ENCODE measurements around the gene BCDIN3D. TPM values are rescaled to one million over a fixed set of nuclear protein-coding genes. Genes with fewer than 3 reads are reported as not detected.

The BCDIN3D gene
- total RNA-seq, 4 donors from 2014 or later = 3.2 to 7.4 (median 6.3) TPM

DNA sequence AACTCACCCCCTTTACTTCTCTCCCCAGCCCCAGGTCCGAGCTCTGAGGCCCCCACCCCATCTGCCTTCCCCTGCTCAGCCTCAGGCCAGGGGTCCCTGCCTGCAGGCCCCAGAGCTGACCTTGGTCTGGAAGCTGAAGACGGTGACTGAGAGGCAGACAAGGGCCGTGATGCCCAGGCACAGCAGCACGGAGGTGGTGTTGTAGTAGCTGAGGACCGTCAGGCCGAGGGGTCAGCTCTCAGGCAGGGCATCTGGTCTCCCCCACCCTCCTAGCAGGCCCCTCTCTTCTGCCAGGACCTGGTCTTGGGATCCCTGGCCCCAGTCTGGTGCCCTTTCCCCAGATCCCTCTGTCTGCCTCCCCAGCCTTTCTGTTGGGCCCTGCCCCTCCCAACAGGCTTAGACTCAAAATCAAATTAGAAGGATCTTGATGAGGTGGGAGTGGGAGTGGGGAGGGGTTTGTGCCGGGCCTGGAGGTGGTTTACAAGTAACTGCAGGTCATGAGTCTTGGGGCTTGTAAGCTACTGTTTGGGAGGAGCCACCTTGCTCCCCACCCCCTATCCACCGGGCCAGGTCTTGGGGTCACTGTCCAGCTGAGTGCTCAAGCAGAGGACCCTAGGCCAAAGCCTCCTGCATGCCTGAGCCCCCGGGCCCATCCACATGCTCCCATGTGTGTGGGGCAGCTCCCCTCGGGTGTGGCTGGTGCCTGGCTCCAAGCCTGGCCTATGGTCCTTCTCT is 46.6 kb upstream of the BCDIN3D start:
- TF ChIP-seq POLR2A (IDR thresholded peaks at IDR 0.05) = no peak
- TF ChIP-seq, protein P1, sequence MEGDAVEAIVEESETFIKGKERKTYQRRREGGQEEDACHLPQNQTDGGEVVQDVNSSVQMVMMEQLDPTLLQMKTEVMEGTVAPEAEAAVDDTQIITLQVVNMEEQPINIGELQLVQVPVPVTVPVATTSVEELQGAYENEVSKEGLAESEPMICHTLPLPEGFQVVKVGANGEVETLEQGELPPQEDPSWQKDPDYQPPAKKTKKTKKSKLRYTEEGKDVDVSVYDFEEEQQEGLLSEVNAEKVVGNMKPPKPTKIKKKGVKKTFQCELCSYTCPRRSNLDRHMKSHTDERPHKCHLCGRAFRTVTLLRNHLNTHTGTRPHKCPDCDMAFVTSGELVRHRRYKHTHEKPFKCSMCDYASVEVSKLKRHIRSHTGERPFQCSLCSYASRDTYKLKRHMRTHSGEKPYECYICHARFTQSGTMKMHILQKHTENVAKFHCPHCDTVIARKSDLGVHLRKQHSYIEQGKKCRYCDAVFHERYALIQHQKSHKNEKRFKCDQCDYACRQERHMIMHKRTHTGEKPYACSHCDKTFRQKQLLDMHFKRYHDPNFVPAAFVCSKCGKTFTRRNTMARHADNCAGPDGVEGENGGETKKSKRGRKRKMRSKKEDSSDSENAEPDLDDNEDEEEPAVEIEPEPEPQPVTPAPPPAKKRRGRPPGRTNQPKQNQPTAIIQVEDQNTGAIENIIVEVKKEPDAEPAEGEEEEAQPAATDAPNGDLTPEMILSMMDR (IDR thresholded peaks at IDR 0.05) = no peak
- intact Hi-C loops (cut with DNase I; ENCODE audit: low total_unique reads) = no loop called here

DNA sequence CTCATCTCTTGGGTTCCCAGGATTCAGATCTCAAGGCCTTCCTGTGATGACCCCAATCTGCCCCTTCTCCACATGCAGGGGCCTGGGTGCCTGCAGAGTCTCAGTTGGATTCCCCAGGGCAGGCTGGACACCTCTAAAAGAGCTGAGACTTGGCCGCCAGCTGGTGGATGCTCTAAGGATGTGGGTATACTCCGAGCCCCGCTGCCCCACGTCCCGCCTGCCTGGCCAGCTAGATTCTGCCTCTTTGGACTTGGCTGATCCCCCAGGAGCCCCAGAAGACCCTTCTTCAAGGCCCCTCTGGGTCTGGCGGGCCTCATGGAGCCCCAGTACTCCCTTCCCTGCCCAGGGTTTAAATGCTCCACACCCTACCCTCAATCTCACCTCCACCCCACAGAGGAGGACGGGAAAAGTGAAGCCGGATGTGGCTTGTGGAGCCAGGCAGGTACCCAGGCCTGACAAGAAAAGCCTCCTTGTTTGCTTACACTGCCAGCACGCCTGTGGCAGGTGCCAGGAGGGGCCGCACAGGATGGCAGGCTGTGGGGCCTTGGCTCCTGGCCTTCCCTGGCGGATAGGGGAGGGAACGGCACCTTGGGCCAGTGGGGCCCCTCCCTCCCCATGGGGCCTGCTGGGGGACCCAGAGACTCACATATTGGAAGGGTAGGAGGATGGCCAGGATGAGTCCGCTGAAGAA is 45.7 kb upstream of the BCDIN3D start:
- H3K4me3 ChIP-seq (ENCODE audit: low read depth, poor library complexity, severe bottlenecking) = no peak overlapping the region
- intact Hi-C loops (cut with DNase I; ENCODE audit: low total_unique reads) = no loop called here
- 79 to 81% methylated on average over 13 of the region's 13 CpGs for WGBS, 2 donors
- no peak for DNase-seq (ENCODE audit: low spot score in 2 of 2)
- TF ChIP-seq POLR2A (IDR thresholded peaks at IDR 0.05) = no peak
- TF ChIP-seq, protein P1 (IDR thresholded peaks at IDR 0.05) = no peak

More for the DNA sequence above, 46.6 kb upstream of the BCDIN3D start:
- no peak for DNase-seq (ENCODE audit: low spot score in 2 of 2)
- 80% methylated on average over 10 of the region's 10 CpGs for WGBS, 2 donors
- no peak overlapping the region for H3K4me3 ChIP-seq (ENCODE audit: low read depth, poor library complexity, severe bottlenecking)

DNA sequence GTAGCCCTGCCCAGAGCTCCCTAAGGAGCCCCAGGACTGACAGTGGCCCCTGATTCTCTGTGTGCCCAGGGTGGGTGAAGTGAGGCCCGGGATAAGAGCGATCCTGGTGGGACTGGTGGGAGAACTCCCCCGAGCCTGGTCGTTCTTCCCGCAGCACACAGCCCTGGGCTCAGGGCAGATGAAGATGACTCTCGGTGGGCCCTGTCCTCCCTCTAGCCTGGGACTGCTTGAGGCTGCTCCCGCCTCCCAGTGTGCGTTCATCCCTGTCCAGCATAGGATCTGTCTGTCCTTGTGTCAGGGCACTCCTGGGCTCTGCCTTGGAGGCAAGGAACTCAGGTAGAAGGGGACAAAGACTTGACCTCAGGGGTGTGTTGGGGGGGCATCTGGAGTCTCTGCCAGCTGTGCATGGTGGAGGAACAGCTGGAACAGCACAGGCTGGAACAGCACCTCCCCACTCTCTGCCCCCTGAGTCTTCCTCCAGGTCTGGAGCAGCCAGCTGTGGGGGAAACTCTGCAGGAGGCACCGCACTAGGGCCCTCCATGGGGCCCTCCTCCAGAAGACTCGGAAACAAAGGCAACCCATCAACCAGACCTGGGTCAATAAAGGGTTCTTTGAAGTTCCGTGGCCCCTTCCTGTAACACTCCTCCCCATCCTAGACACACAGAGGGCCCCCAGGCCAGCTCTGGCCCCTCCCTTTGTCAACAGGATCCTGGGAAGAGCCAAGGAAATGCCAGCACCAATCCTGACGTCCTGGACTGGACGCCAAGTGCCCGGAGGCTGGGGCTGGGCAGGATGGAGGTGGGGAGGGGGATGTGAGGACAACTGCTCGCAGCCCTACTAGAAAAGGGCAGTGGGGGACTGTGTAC is 44.9 kb upstream of the BCDIN3D start:
- no peak overlapping the region for H3K4me3 ChIP-seq (ENCODE audit: low read depth, poor library complexity, severe bottlenecking)
- 81% methylated on average over 15 of the region's 15 CpGs for WGBS, 2 donors
- intact Hi-C loops (cut with DNase I; ENCODE audit: low total_unique reads) = no loop called here
- no peak for DNase-seq (ENCODE audit: low spot score in 2 of 2)
- TF ChIP-seq POLR2A (IDR thresholded peaks at IDR 0.05) = no peak

DNA sequence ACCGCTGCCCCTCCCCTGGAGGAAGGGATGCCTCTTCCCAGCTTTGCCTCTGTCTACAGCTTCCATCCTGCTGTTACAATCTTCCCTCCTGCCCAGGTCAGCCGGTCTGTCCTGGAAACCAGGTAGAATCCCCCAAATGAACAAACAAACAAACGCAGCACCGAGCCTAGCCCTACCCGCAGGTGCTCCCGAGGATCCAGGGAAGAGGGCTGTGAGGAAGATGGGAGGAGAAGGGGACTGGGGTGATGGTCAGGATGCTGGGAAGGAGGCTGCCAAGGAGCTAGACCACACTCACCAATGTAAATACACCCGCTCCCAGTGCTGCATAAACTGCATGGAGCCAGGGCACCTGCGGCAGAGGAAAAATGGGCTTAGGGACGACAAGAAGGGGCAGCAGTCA is 44.2 kb upstream of the BCDIN3D start:
- no peak for TF ChIP-seq POLR2A (IDR thresholded peaks at IDR 0.05)
- TF ChIP-seq, protein P1 (IDR thresholded peaks at IDR 0.05) = no peak
- WGBS, 2 donors = 78 to 82% methylated on average over 9 of the region's 9 CpGs
- no peak for DNase-seq (ENCODE audit: low spot score in 2 of 2)

DNA sequence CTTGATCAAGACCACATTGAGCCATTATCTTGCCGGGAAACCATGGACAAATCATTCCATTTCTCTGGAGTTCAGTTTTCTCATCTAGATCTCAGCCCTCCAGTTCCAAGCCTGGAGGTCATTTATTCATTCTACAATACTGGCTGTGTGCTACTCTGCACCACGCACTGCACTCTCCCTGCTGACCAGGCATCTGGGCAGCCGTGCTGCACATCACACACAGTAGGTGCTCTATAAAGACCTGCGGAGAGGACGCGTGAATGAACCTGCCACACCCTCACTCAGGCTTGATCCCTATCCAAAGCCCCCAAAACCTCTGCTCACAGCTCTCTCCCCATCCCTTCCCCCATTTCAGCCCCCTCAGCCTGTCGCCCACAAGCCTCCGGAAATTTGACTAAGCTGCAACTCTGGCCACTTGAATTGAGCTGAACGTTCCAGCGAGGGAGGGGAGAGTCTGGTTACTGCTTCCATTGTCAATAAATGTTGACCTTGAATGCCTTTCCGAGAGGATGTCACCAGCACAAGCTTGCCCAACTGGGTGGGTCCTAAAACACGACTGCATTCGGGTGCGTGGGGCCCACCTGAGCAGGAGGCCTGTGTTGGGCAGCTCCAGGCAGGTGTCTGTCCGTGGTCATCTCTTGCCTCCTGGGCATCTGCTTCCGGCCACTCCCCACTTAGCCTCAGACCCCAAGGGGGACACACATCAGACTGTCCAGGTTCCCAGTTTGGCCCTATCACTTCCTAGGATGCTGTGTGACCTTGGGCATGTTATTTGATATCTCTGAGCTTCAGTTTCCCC is 43.0 kb upstream of the BCDIN3D start:
- WGBS, 2 donors = 66 to 80% methylated on average over 16 of the region's 16 CpGs
- TF ChIP-seq, protein P1 (IDR thresholded peaks at IDR 0.05) = no peak
- no peak for TF ChIP-seq POLR2A (IDR thresholded peaks at IDR 0.05)
- H3K4me3 ChIP-seq (ENCODE audit: low read depth, poor library complexity, severe bottlenecking) = no peak overlapping the region
- intact Hi-C loops (cut with DNase I; ENCODE audit: low total_unique reads) = no loop called here
- DNase-seq (ENCODE audit: low spot score in 2 of 2) = no peak

More for the DNA sequence above, 44.2 kb upstream of the BCDIN3D start:
- H3K4me3 ChIP-seq (ENCODE audit: low read depth, poor library complexity, severe bottlenecking) = no peak overlapping the region
- intact Hi-C loops (cut with DNase I; ENCODE audit: low total_unique reads) = no loop called here
